ENCODE measurements around the gene HYCC1.

The HYCC1 gene

GRCh38 chr7:23018750-23019149 lies 4.8 kb upstream of the HYCC1 start:
- no peak for DNase-seq (ENCODE audit: low read depth, low spot score)
- H3K4me3 ChIP-seq (ENCODE audit: low read length) = no peak overlapping the region

GRCh38 chr7:23017309-23017708 lies 3.4 kb upstream of the HYCC1 start:
- no peak overlapping the region for H3K4me3 ChIP-seq (ENCODE audit: low read length)
- no peak for DNase-seq (ENCODE audit: low read depth, low spot score)

- no peak overlapping the region for H3K4me3 ChIP-seq (ENCODE audit: low read length)
- DNase-seq (ENCODE audit: low read depth, low spot score) = peak; percentile 17
These were observed 2.7 kb upstream of the HYCC1 start for GRCh38 chr7:23016345-23017253.

GRCh38 chr7:23014681-23015080 lies 751 bp upstream of the HYCC1 start:
- DNase-seq (ENCODE audit: low read depth, low spot score) = no peak
- no peak overlapping the region for H3K4me3 ChIP-seq (ENCODE audit: low read length)

- peak overlapping the region; percentile 76 for H3K4me3 ChIP-seq (ENCODE audit: low read length)
- DNase-seq (ENCODE audit: low read depth, low spot score) = no peak
These were observed 819 bp downstream of the HYCC1 start for GRCh38 chr7:23012908-23013714.

GRCh38 chr7:23012186-23012585 lies 1.7 kb downstream of the HYCC1 start:
- no peak overlapping the region for H3K4me3 ChIP-seq (ENCODE audit: low read length)
- no peak for DNase-seq (ENCODE audit: low read depth, low spot score)

GRCh38 chr7:23011222-23011924 lies 2.6 kb downstream of the HYCC1 start:
- H3K4me3 ChIP-seq (ENCODE audit: low read length) = no peak overlapping the region
- DNase-seq (ENCODE audit: low read depth, low spot score) = no peak

GRCh38 chr7:23009303-23009702 lies 4.6 kb downstream of the HYCC1 start:
- DNase-seq (ENCODE audit: low read depth, low spot score) = no peak

GRCh38 chr7:23004247-23004520 lies 9.7 kb downstream of the HYCC1 start:
- no peak for DNase-seq (ENCODE audit: low read depth, low spot score)
- no peak overlapping the region for H3K4me3 ChIP-seq (ENCODE audit: low read length)

More at GRCh38 chr7:23009303-23009702, 4.6 kb downstream of the HYCC1 start:
- no peak overlapping the region for H3K4me3 ChIP-seq (ENCODE audit: low read length)

GRCh38 chr7:23003505-23004246 lies 10.3 kb downstream of the HYCC1 start:
- DNase-seq (ENCODE audit: low read depth, low spot score) = no peak
- H3K4me3 ChIP-seq (ENCODE audit: low read length) = no peak overlapping the region

- H3K4me3 ChIP-seq (ENCODE audit: low read length) = no peak overlapping the region
- DNase-seq (ENCODE audit: low read depth, low spot score) = no peak
These were observed 11.2 kb downstream of the HYCC1 start for GRCh38 chr7:23002698-23003097.

- DNase-seq (ENCODE audit: low read depth, low spot score) = no peak
- H3K4me3 ChIP-seq (ENCODE audit: low read length) = no peak overlapping the region
These were observed 12.3 kb downstream of the HYCC1 start for GRCh38 chr7:23001610-23002009.

- no peak for DNase-seq (ENCODE audit: low read depth, low spot score)
- no peak overlapping the region for H3K4me3 ChIP-seq (ENCODE audit: low read length)
These were observed 13.2 kb downstream of the HYCC1 start for GRCh38 chr7:23000597-23001360.

GRCh38 chr7:22998519-22998896 lies 15.4 kb downstream of the HYCC1 start:
- no peak for DNase-seq (ENCODE audit: low read depth, low spot score)
- no peak overlapping the region for H3K4me3 ChIP-seq (ENCODE audit: low read length)

- H3K4me3 ChIP-seq (ENCODE audit: low read length) = no peak overlapping the region
- no peak for DNase-seq (ENCODE audit: low read depth, low spot score)
These were observed 15.9 kb downstream of the HYCC1 start for GRCh38 chr7:22997871-22998518.

- H3K4me3 ChIP-seq (ENCODE audit: low read length) = no peak overlapping the region
- no peak for DNase-seq (ENCODE audit: low read depth, low spot score)
These were observed 17.5 kb downstream of the HYCC1 start for GRCh38 chr7:22996470-22996869.

- no peak overlapping the region for H3K4me3 ChIP-seq (ENCODE audit: low read length)
- peak; percentile 48 for DNase-seq (ENCODE audit: low read depth, low spot score)
These were observed 18.9 kb downstream of the HYCC1 start for GRCh38 chr7:22995011-22995410.
